Cardiac septum (tissue), 1 donor: Measurements from ENCODE around the gene KHDRBS1. TPM values are rescaled to one million over a fixed set of nuclear protein-coding genes. Genes with fewer than 3 reads are reported as not detected.
"Not testable (repeated sequence)": the region's sequence is repeated elsewhere in the genome, so short reads cannot be mapped to it uniquely, and the experiment has no call there.

Experiments used
- DNase-seq: peaks from one replicate; pipeline ENCODE4 v3.0.0-alpha.2; 2020; ENCODE audit warnings: low spot score
- intact Hi-C: fragments of 100-400 bp; cut with DNase I; formaldehyde crosslinking; loops from one replicate; pipeline ENCODE4 v1.14.0; 2022
- long read RNA-seq: library from polyadenylated mRNA; unstranded; transcript quantifications from one replicate; pipeline ENCODE4 v2.0.0, GENCODE V29; 2021
- total RNA-seq: library from RNA; stranded (reverse); fragmentation: NEBNext Ultra II Directional; extraction: Animal tissue kit (Norgen Biotek cat#: 25700); gene quantifications from one replicate; pipeline ENCODE4 v1.2.1, GENCODE V29; 2021
- donor health status: DM: no; HTN: no; CAD: no.

KHDRBS1 gene, protein sequence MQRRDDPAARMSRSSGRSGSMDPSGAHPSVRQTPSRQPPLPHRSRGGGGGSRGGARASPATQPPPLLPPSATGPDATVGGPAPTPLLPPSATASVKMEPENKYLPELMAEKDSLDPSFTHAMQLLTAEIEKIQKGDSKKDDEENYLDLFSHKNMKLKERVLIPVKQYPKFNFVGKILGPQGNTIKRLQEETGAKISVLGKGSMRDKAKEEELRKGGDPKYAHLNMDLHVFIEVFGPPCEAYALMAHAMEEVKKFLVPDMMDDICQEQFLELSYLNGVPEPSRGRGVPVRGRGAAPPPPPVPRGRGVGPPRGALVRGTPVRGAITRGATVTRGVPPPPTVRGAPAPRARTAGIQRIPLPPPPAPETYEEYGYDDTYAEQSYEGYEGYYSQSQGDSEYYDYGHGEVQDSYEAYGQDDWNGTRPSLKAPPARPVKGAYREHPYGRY
- 73.1 TPM for total RNA-seq
- long read RNA-seq, transcript KHDRBS1-202 (9 exons, 2,757 nt) = major isoform, 195 of 221 reads
- long read RNA-seq, partial matches to known transcripts = 11 of 221 reads
- long read RNA-seq, other reads (novel, unspliced or antisense) = 11 of 221 reads

DNA sequence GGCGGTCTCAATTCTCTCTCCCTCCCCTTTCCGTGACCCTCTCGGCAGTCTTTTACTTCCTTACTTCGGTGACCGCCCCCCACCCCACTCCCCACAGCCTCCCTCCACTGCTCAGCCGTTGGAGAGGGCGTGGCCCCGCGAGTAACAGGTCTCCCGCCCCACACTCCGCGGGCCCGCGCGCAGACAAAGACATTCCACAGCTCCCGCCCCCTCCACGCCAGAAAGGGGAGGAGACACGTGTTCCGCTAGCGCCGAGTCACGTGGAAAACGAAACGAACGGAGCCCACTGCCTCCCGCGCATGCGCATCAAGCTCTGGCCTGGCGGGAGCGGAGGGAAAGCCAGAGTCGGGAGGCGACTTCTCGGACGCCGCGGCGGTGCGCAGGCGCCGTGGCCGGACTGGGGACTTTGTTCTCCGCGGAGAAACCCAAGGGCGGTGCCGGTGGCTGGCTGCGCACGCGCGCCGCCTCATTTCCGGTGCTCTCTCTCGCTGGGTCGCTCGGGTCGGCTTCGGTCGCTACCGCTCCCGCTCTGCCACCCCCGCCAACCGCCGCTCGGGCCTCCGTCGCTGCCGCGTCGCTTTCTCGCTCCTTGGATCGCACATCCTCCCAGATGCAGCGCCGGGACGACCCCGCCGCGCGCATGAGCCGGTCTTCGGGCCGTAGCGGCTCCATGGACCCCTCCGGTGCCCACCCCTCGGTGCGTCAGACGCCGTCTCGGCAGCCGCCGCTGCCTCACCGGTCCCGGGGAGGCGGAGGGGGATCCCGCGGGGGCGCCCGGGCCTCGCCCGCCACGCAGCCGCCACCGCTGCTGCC, at the start of gene KHDRBS1:
TSS of gene KHDRBS1 (plus strand) at position 483 of the 813 bp plus-strand sequence. CDS start at position 611, 128 bp downstream.
- DNase-seq = peak; percentile 99
- intact Hi-C loops = loop anchor here (1.0 to 5.0 kb wide), 3 partner anchors 49 to 76 kb away; partner anchors contain the start of genes PTP4A2 and TMEM39B

DNA sequence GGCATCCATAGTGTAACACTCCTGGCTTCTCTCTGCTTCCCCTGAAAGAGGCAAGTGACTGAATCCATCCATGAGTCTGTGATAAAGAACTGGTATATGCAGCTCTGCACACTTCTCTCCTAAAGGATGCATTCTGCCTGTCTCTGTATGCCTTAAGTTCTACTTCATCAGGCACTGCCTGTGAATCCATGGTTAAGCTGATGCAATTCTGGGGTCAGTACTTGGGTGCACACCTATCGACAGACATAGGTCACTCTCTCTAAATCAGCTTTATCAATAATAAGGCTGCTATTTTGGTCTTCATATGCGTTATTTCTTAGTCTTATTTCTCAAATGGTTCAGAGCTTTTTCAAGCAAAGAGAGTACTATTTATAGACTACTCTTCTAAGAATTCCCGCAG, 42.8 kb upstream of the KHDRBS1 start:
- no peak for DNase-seq
- intact Hi-C loops = no loop called here

DNA sequence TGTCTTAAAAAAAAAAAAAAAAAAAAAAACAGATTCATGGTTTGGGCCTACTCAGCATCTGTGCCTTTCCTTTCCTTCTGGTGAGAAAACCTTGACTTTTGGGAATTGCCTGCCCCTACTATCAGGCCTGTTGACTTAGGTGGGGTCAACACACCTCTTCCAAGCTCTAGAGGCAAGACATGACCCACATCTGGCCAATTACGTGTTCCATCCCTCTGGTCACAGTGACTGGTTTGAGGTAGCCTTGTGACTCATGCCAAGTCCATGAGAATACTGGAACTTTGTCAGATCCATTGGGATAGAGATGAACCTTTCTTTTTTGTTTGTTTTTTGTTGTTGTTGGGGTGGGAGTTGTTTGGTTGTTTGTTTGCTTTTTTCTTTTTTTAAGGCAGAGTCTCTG, 37.3 kb upstream of the KHDRBS1 start:
- intact Hi-C loops = no loop called here
- no peak for DNase-seq

DNA sequence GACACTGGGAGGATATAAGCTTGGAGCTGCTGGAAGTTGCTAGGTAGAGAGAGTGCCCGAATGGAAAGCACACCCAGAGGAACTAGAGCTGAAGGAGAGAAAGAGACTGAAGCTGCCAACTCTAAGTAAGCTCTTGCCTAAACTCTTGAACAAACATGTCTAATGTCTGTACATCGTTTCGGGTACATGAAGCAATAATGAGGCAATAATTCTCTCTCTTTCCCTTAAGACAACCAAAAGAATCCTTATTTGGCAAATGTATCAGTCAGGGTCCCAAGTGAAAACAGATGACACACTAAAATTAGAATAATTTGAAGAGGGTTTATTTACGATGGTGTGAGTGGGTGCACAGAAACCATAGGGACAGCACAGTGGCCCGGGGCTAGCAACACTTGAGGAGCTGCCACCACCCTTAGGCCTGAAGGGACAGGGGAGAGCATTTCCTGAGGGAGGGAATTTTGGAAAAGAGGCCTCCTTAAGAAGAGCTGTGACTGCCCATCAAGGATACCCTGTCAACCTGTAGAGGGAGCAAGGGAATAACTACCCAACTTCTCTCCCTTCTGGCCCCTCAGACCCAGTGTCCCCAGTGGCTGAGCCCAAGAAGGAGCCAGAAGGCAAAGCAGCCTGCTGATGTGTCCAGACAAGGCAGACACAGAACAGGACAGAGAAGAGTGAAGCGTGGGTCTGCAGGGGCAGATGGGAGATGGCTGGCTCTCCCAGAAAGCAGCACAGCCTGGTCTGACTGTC, 36.1 kb upstream of the KHDRBS1 start:
- no peak for DNase-seq
- intact Hi-C loops = no loop called here

DNA sequence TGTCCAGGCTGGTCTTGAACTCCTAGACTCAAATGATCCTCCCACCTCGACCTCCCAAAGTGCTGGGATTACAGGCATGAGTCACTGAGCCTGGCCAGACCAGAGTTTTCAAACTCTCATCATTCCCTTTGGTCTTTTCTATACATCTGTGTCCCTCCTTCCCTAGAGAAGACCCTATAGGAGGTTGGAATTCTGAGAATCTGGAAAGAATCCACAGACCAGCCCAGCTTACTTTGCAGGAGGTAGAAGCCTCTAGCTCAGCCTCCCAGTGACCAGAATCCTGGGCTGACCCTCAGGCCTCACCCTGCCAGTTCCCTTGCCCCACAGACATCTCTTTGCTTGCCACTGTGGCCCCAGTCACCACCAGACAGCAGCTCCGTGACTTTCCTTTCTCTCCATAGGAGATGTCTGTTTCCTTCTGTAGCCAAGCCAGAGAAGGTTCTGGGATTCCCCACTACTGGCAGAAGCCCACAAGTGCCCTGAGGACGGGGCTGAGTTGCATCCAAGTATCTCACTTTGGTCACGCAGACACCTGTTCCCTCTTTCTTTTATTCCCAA, 34.7 kb upstream of the KHDRBS1 start:
- DNase-seq = no peak
- intact Hi-C loops = no loop called here

DNA sequence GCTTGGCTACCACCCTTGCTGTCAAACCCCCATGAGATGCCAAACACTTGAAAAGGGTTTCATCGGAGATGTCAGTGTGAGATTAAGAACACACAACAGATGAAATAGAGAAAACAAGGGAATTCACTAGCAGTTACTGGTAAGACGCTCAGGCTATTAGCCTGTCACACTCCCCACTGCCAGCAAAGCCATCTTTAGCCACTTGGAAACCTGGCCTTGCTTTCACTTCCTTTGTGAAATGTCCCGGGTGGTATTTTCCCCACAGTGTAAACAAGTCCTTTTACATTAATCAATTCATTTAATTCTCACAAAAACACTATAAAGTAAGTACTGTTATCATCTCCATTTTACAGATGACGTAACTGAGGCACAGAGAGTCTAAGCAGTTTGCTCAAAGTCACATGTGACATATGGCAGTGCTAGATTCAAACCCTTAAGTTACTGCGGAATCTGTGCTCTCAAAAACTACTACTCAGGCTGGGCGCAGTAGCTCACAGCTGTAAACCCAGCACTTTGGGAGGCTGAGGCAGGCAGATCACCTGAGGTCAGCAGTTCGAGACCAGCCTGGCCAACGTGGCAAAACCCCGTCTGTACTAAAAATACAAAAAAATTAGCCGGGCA, 32.7 kb upstream of the KHDRBS1 start:
- intact Hi-C loops = no loop called here
- DNase-seq = no peak

DNA sequence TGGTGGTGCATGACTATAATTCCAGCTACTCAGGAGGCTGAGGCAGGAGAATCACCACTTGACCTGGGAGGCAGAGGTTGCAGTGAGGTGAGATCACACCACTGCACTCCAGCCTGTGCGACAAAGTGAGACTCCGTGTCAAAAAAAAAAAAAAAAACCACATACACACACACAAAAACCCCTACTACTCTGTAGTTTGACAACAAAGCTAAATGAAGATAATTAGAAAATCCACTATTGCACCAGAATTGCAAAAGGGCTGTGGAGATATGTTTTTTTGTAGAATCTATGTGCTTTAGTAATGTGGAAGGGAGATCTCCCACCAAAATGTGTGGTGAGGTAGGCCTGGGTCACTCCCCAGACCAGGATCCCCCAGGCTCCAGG, 32.2 kb upstream of the KHDRBS1 start:
- no peak for DNase-seq
- intact Hi-C loops = no loop called here

DNA sequence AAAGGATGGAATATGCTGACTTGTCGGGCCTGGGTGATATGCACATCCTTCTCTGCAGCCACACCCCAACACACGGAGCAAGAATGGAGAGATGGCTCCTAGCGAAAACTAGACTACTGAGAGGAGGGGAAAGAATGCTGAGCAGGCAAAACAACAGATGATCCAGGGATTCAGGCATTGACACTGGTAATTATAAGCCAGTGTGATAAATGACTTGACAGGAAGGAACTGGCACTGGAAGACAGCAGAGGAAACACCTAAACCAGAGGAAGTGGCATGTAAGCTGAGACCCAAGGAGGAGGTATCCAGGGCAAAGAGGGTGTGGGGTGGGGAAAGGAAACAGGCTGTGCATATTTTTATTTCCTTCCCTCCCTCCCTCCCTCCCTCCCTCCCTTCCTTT, 31.7 kb upstream of the KHDRBS1 start:
- intact Hi-C loops = no loop called here
- no peak for DNase-seq

DNA sequence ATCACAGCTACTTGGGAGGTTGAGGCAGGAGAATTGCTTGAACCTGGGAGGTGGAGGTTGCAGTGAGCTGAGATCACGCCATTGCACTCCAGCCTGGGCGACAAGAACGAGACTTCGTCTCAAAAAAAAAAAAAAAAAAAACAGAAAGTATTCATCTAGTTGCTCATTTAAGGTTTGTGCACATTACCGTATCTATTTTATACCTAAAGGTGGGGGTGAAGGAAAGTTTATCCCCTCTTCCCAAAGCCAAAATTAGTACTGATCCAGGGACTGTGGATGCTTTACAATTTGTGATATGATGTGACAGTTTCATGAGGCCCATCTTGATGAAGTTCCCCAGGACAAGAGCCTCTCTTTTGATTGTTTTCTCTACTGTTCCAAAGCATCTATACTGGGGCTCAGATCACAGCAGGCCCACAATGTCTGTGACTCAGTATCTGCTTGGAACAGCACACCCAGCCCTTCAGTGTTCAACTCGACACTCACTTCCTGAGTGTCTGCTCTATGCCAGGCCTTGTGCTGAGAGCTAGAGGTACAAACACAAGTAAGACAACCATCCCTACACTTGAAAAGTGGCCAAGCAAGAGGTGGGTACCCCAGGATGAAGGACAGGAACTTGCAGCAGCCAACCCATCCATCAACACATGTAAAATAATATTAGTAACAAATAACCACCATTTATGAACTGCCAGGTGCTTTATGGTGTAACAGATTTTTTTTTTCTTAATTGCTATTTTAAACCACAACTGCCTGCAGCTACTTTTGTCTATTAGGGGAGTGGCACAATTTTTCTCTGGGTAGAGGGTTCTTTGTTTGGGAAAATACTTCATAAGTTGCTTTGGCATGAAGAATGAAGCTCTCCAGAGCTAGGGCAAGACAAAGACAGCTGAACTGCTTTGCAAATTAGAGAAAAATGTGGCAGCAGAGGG, 29.0 kb upstream of the KHDRBS1 start:
- intact Hi-C loops = no loop called here
- no peak for DNase-seq

DNA sequence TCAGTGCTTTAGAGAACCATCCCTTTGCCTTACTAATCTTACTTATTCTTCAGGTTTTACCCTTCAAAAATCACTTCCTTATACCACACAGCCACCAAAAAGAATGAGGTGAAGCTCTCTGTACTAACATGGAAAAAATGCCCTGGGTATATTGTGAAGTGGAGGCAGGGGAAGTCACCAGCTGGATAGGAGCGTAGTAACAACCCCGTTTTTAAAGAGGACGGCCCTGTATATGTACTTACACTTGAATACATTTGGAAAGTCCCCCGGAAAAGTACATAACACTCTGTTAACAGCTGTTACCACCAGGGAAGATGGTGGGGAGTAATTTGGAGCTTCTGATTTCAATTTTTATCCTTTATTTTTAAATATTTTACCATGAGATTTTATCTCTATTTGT, 28.2 kb upstream of the KHDRBS1 start:
- DNase-seq = no peak
- intact Hi-C loops = no loop called here

DNA sequence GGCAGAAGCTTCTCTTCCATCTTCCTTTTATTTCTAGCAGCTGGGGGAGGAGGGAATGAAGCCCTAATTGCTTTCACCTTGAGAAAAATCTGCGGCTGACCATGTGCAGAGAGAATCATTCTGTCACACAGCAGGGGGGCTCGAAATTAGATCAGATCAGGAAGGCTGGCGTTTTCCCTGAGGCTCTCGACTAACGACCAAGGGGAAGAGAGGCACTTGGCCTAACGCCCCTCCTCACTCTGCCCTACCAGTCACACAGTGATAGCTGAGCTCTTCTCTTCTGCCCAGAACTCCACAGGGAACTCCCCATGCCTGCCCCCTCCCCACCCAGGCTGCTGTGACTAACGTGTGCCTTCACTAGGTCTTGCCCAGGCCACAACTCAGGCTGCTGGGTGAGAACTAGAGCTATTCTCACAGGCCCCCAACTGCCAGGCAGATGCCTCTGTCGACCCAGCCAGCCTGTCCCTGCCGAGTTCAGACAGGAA, 26.5 kb upstream of the KHDRBS1 start:
- intact Hi-C loops = no loop called here
- DNase-seq = no peak

DNA sequence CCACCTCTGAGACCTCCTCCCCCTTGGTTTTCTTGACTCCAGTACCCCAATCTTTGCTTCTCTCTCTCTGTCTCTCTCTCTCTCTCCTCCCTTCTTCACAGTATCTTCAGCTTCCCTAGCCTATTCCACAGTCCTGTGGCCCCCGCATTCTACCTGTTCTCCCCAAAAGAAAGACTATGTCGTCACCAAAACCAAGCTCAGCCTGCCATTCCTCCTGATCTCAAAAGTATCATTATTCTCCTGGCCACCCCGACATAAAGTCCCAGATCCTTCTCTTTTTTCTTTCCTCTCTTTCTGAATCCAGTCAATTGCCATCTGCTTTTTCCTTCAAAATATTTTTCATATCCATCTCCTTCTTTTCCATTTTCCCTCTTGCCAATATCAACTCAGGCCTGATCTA, 23.7 kb upstream of the KHDRBS1 start:
- intact Hi-C loops = no loop called here
- no peak for DNase-seq

DNA sequence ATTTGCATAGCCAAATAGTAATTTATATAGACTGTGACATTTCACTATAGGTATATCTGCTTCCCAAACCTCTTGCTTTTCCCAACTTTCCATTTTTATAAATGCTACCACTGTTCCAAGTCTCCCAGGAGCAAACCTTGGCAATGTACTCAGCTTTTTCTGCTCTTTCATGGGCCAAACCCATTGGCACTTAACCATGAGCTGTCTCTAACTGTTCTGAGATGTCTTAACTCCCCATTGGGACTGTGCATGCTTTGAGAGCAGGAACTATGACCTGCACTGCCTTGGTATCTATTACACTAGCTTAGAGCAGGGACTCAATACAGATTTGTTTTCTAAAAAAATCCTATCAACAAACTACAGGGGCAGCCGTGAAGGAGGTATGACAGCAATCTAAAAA, 22.5 kb upstream of the KHDRBS1 start:
- intact Hi-C loops = no loop called here
- no peak for DNase-seq

DNA sequence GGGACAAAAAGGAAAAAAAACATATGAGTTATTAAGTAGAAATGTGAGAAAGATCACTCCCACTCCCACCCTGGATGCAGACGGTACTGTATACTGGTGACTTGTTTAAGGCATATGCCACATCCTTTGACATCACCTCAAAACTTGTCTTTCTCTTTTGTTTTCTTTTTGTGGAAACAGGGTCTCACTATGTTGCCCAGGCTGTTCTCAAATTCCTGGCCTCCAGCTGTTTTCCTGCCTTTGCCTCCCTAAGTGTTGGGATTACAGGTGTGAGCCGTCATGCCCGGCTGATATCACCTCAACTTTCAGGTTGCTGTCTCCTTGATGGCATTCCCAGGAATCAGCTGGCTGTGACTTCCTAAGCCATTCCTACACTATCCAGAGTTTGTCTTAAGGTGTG, 18.4 kb upstream of the KHDRBS1 start:
- DNase-seq = no peak
- intact Hi-C loops = no loop called here

DNA sequence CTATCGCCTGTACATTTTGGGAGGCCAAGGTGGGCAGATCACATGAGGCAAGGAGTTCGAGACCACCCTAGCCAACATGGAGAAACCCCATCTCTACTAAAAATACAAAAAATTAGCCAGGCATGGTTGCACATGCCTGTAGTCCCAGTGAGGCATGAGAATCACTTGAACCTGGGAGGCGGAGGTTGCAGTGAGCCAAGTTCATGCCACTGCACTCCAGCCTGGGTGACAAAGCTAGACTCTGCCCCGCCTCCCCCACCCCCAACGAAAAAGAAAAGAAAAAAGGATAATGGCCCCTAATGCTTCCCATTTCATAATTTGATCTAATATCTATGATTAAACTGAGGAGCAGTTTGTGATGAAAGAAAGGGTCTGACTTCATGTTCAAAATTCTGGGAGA, 17.5 kb upstream of the KHDRBS1 start:
- DNase-seq = not testable (repeated sequence)

DNA sequence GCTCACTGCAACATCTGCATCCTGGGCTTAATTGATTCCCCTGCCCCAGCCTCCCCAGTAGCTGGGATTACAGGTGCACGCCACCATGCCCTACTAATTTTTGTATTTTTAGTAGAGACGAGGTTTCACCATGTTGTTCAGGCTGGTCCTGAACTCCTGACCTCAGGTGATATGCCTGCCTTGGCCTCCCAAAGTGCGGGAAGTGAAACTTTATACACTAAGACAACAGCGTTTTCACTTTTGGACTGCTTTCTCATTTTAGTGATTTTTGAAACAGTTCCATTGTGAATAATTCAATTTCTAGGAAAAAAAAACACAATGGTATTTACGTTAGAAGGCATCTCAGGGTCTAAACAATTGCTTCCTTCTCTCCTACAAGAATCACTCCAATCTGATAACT, 11.8 kb upstream of the KHDRBS1 start:
- intact Hi-C loops = no loop called here
- DNase-seq = no peak

More for the DNA sequence above, 17.5 kb upstream of the KHDRBS1 start:
- intact Hi-C loops = not testable (repeated sequence)

DNA sequence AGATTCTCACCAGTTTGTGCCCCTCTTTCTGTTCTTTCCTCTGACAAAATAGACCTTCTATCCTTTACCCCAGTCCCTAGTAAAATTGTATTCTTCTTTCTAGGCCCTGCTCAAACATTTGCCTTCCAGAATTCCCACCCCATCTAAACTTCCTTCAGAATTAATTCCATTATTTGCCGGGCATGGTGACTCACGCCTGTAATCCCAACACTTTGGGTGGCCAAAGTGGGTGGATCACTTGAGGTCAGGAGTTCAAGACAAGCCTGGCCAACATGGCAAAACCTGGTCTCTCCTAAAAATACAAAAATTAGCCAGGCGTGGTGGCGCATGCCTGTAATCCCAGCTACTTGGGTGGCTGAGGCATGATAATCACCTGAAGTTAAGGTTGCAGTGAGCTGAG, 11.4 kb upstream of the KHDRBS1 start:
- intact Hi-C loops, DNase-seq: not testable (repeated sequence)

DNA sequence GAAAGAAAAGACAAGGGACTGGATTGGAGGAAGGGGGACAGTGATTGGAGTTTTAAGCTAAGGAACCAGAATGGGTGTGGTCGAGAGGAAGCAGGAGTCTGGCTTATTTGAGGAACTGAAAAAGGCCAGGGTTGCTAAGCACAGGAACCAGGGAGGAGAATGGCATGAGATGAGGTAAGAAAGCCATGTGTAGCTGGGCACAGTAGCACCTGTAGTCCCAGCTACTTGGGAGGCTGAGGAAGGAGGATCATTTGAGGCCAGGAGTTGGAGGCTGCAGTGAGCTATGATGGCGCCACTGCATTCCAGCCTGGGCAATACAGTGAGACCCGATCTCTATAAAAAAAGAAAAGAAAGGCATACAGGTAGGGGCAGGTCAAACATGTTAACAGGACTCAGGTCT, 8.1 kb upstream of the KHDRBS1 start:
- intact Hi-C loops = no loop called here
- no peak for DNase-seq
